Astrocyte (in vitro differentiated cells and primary cell): ENCODE measurements around the gene NDUFA3.

Experiments
- CTCF ChIP-seq: IDR thresholded peaks from 2 replicates; pipeline ENCODE4 v1.5.1; 2011; ENCODE audit warnings: low read depth, mild to moderate bottlenecking, inconsistent platforms, low read length, moderate library complexity; ENCODE audit not compliant: insufficient read depth
- EZH2 ChIP-seq: IDR thresholded peaks from 2 replicates; pipeline ENCODE4 v1.6.1; 2012; ENCODE audit warnings: mild to moderate bottlenecking, low read length, inconsistent platforms; ENCODE audit not compliant: insufficient read depth

GRCh38 chr19:54156490-54156889 lies 53.8 kb downstream of the NDUFA3 start:
- TF ChIP-seq CTCF = no peak
- TF ChIP-seq EZH2 = no peak
